ENCODE data around the gene CCDC142.
A peak's percentile ranks its signal among the peaks of the same experiment; 100 is the strongest.
"Not testable (repeated sequence)": the region's sequence is repeated elsewhere in the genome, so short reads cannot be mapped to it uniquely, and the experiment has no call there.

The CCDC142 gene

GRCh38 chr2:74497777-74498499 is 15.1 kb upstream of the CCDC142 start:
- no peak for DNase-seq

- no peak for DNase-seq
Observed at GRCh38 chr2:74496997-74497776, 14.4 kb upstream of the CCDC142 start.

GRCh38 chr2:74495440-74495839 is 12.6 kb upstream of the CCDC142 start:
- no peak for DNase-seq

- no peak for DNase-seq
Observed at GRCh38 chr2:74493546-74493945, 10.7 kb upstream of the CCDC142 start.

GRCh38 chr2:74491648-74492544 is 9.1 kb upstream of the CCDC142 start:
- DNase-seq, result no peak

GRCh38 chr2:74489906-74490305 is 7.1 kb upstream of the CCDC142 start:
- no peak for DNase-seq

- no peak for DNase-seq
Observed at GRCh38 chr2:74488643-74489481, 6.1 kb upstream of the CCDC142 start.

GRCh38 chr2:74486141-74486540 is 3.3 kb upstream of the CCDC142 start:
- no peak for DNase-seq

- not testable (repeated sequence) for DNase-seq
Observed at GRCh38 chr2:74483675-74484164, 922 bp upstream of the CCDC142 start.

- no peak for DNase-seq
Observed at GRCh38 chr2:74481961-74482800, 617 bp downstream of the CCDC142 start.

- no peak for DNase-seq
Observed at GRCh38 chr2:74481431-74481830, 1.4 kb downstream of the CCDC142 start.

- DNase-seq, result no peak
Observed at GRCh38 chr2:74474899-74475298, 7.9 kb downstream of the CCDC142 start.

GRCh38 chr2:74474481-74474880 is 8.3 kb downstream of the CCDC142 start:
- DNase-seq, result no peak

- DNase-seq, result no peak
Observed at GRCh38 chr2:74472945-74473258, 9.9 kb downstream of the CCDC142 start.

GRCh38 chr2:74472086-74472944 is 10.5 kb downstream of the CCDC142 start, which contains the start of gene MRPL53:
Gene MRPL53, minus strand, starts transcription at chr2:74472680. Its CDS starts 20 bp downstream, at chr2:74472660.
- DNase-seq, result peak; percentile 24

- DNase-seq, result no peak
Observed at GRCh38 chr2:74471332-74472065, 11.3 kb downstream of the CCDC142 start.

GRCh38 chr2:74470742-74471141 is 12.1 kb downstream of the CCDC142 start:
- DNase-seq, result not testable (repeated sequence)

- DNase-seq, result no peak
Observed at GRCh38 chr2:74464406-74464805, 18.4 kb downstream of the CCDC142 start.

GRCh38 chr2:74462786-74463105 is 20.1 kb downstream of the CCDC142 start:
- DNase-seq, result no peak

Data from NCI-H1436 treated with DMSO at 0.1 percent for 48 hours (cell line).